GM12874 (cell line): ENCODE measurements around the gene ERH.

ENCODE experiments used
- CTCF ChIP-seq: IDR thresholded peaks from 2 replicates; pipeline ENCODE4 v1.5.1; 2011; ENCODE audit warnings: low read depth, mild to moderate bottlenecking, control low read depth, low read length, moderate library complexity; ENCODE audit not compliant: insufficient read depth

Gene ERH

GRCh38 chr14:69332782-69333395 lies 65.2 kb downstream of the ERH start:
- no peak for TF ChIP-seq CTCF

- no peak for TF ChIP-seq CTCF
These were observed 66.9 kb downstream of the ERH start for GRCh38 chr14:69331206-69331605.
